ENCODE measurements around the gene LEF1. TPM values are rescaled to one million over a fixed set of nuclear protein-coding genes. Genes with fewer than 3 reads are reported as not detected.
"Not testable (repeated sequence)": the region's sequence is repeated elsewhere in the genome, so short reads cannot be mapped to it uniquely, and the experiment has no call there.

The LEF1 gene
- total RNA-seq, 1 experiment from 2014 or later: 2.8 TPM

DNA sequence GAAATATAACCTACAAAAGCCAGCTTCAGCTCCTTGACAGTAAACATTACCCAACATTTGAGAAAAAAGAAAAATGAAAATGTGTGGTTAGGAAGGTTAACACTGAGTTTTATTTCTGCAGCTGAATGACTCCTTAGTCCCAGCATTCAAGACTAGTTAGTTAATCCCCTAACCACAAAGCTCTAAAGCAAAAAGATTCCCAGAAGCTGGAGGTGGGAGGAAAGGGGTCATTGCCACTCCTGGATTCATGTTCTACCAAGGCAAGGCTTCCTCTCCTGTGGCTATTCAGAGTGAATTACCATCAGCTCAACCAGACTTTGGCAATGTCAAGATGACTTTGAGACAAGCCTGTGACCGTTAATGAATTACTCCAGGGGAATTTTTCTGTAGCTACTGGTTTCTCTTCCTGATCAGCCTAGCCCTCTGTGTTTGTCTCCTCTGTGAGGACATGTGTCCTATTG, 115.5 kb downstream of the LEF1 start:
- H3K4me1 ChIP-seq (replicated peaks; ENCODE audit: insufficient read depth): 0 out of 2 replicates have a peak, but pooled peaks cover under 1% of the 10 kb centered on the region
- no peaks in the 10 kb centered on the region for H3K27me3 ChIP-seq (ENCODE audit: insufficient read depth, low read depth)
- no peaks in the 10 kb centered on the region for H4K20me1 ChIP-seq (ENCODE audit: insufficient read depth)
- no peak overlapping the region for H3K4me3 ChIP-seq
- TF ChIP-seq, protein P1, sequence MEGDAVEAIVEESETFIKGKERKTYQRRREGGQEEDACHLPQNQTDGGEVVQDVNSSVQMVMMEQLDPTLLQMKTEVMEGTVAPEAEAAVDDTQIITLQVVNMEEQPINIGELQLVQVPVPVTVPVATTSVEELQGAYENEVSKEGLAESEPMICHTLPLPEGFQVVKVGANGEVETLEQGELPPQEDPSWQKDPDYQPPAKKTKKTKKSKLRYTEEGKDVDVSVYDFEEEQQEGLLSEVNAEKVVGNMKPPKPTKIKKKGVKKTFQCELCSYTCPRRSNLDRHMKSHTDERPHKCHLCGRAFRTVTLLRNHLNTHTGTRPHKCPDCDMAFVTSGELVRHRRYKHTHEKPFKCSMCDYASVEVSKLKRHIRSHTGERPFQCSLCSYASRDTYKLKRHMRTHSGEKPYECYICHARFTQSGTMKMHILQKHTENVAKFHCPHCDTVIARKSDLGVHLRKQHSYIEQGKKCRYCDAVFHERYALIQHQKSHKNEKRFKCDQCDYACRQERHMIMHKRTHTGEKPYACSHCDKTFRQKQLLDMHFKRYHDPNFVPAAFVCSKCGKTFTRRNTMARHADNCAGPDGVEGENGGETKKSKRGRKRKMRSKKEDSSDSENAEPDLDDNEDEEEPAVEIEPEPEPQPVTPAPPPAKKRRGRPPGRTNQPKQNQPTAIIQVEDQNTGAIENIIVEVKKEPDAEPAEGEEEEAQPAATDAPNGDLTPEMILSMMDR (conservative IDR thresholded peaks at IDR 0.05): no peak
- TF ChIP-seq EZH2 (IDR thresholded peaks at IDR 0.05; ENCODE audit: low read depth): no peak
- intact Hi-C loops (cut with micrococcal nuclease; ENCODE audit: unreplicated experiment): no loop called here
- BruUV-seq (replicated peaks): no TSS peak
- H3K27ac ChIP-seq: no peak overlapping the region
- ChIA-PET CTCF (no interaction called here), POLR2A (ENCODE audit: unreplicated experiment) (no interaction called here)
- no peaks in the 10 kb centered on the region for H3F3A ChIP-seq (ENCODE audit: insufficient read depth, low read depth)
- H3K9me2 ChIP-seq (ENCODE audit: insufficient read depth): no peaks in the 10 kb centered on the region
- no peaks in the 10 kb centered on the region for H3K79me2 ChIP-seq (ENCODE audit: low read depth)
- H3K4me2 ChIP-seq: no peak overlapping the region
- DNase-seq: no peak
- no peak overlapping the region for H2AFZ ChIP-seq
- no peaks in the 10 kb centered on the region for H3K9me3 ChIP-seq (ENCODE audit: insufficient read depth, low read depth)
- H3K36me3 ChIP-seq (ENCODE audit: low read depth): no peaks in the 10 kb centered on the region

DNA sequence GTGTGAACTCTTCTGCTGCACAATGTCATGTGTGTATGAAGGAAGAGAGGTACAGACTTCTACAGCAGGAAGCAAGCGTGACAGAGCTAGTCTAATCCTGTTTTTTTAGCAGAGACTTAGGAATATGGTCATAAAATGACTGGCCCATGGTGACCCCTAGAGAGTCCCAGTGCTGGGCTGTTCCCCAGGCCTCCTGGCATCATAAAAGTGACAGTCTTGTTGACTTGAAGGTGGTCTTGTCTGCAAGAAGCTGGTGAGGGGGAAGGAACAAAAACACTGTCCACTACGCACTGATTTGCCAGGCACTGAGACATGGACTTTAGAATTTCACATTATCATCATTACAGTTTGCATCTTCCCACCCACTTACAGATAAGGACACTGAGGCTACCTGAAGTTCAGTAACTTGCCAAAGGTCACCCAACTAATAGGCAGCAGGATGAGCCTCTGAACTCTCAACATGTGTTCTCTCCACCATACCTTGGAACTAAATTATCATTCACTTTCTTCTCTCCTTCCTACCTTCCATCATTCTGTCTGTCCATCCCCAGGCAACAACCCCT, 116.1 kb downstream of the LEF1 start:
- CTCF ChIA-PET: no interaction called here
- BruUV-seq (replicated peaks): no TSS peak
- POLR2A ChIA-PET (ENCODE audit: unreplicated experiment): no interaction called here
- Histone ChIP-seq H3K27ac (no peak overlapping the region), H3K4me2 (no peak overlapping the region), H3K27me3 (ENCODE audit: insufficient read depth, low read depth) (no peaks in the 10 kb centered on the region), H2AFZ (no peak overlapping the region), H4K20me1 (ENCODE audit: insufficient read depth) (no peaks in the 10 kb centered on the region), H3K4me3 (no peak overlapping the region), H3F3A (ENCODE audit: insufficient read depth, low read depth) (no peaks in the 10 kb centered on the region), H3K9me3 (ENCODE audit: insufficient read depth, low read depth) (no peaks in the 10 kb centered on the region), H3K4me1 (replicated peaks; ENCODE audit: insufficient read depth) (no peaks in the 10 kb centered on the region), H3K36me3 (ENCODE audit: low read depth) (no peaks in the 10 kb centered on the region), H3K79me2 (ENCODE audit: low read depth) (no peaks in the 10 kb centered on the region), H3K9me2 (ENCODE audit: insufficient read depth) (no peaks in the 10 kb centered on the region)
- no peak for DNase-seq
- no peak for TF ChIP-seq EZH2 (IDR thresholded peaks at IDR 0.05; ENCODE audit: low read depth)
- TF ChIP-seq, protein P1 (conservative IDR thresholded peaks at IDR 0.05): no peak
- intact Hi-C loops (cut with micrococcal nuclease; ENCODE audit: unreplicated experiment): no loop called here

DNA sequence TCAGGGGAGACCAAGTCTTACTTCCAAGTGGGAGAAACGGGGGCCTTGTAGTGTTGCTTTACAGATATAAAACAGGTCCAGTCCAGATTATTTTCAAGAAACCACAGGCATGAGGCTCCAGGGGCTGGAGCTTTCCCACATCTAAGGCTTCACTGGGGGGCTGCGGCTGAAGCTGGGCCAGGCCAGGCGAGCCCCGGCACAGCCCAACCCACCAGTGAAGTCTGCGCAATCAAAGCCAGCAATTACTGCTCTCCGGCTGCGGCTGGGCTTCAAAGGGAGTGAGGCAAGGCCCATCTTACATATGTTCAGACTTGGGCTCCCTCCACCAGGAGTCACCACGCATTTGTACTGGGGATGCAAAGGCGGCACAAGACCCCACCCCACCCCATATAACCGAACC, 117.4 kb downstream of the LEF1 start:
- Histone ChIP-seq H2AFZ (no peak overlapping the region), H3K9me2 (ENCODE audit: insufficient read depth) (no peaks in the 10 kb centered on the region), H3K4me2 (no peak overlapping the region), H3K79me2 (ENCODE audit: low read depth) (no peaks in the 10 kb centered on the region), H3K9me3 (ENCODE audit: insufficient read depth, low read depth) (no peaks in the 10 kb centered on the region), H3K27me3 (ENCODE audit: insufficient read depth, low read depth) (no peaks in the 10 kb centered on the region), H4K20me1 (ENCODE audit: insufficient read depth) (no peaks in the 10 kb centered on the region), H3K27ac (no peak overlapping the region), H3K4me1 (replicated peaks; ENCODE audit: insufficient read depth) (no peaks in the 10 kb centered on the region), H3K4me3 (no peak overlapping the region), H3F3A (ENCODE audit: insufficient read depth, low read depth) (no peaks in the 10 kb centered on the region), H3K36me3 (ENCODE audit: low read depth) (no peaks in the 10 kb centered on the region)
- DNase-seq: no peak
- TF ChIP-seq, protein P1 (conservative IDR thresholded peaks at IDR 0.05): no peak
- no peak for TF ChIP-seq EZH2 (IDR thresholded peaks at IDR 0.05; ENCODE audit: low read depth)
- CTCF ChIA-PET: interaction anchor here (0.6 kb wide), 1 partner anchor 105 kb away, joined by 22 read pairs; no protein-coding TSS in a partner anchor
- POLR2A ChIA-PET (ENCODE audit: unreplicated experiment): no interaction called here
- intact Hi-C loops (cut with micrococcal nuclease; ENCODE audit: unreplicated experiment): no loop called here
- no TSS peak for BruUV-seq (replicated peaks)

DNA sequence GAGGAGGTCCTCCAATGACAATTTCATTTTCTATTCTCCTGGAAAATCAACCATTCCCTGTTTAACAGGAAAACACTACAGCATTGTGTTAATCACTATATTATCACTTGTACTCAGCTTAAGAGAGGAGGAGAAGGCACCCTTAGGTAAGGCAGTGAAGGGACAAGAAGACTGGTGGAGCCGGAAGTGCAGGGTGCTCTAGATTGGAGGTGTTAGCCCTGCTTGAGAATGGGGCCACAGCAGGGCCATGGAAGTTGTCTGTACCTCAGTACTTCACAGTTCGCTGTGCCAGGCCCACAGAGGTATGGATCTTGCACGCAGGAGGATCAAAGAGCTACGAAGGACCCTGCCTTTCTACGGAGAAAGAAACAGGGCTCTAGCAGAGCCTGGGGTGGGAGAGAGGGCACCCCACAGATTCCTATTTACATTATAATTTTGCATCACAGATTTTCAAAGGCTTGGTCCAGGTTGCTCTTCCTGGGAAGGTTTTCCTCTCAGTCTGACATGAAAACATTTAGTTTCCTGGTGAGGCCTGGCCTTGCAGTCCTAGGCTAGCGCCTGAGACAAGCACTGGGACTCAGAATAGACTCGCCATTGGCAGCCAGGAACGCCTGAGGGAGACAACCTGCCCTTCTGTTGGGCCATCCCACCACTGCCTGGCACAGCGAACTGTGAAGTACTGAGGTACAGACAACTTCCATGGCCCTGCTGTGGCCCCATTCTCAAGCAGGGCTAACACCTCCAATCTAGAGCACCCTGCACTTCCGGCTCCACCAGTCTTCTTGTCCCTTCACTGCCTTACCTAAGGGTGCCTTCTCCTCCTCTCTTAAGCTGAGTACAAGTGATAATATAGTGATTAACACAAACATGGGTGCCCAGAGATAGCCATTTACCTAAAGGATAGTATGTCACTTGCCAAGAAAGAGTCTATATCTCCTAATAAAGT, 118.3 kb downstream of the LEF1 start:
- DNase-seq; POLR2A ChIA-PET (ENCODE audit: unreplicated experiment): not testable (repeated sequence)

More for the DNA sequence above, 118.3 kb downstream of the LEF1 start:
- H3K9me3 ChIP-seq (ENCODE audit: insufficient read depth, low read depth); BruUV-seq (replicated peaks); H3K27me3 ChIP-seq (ENCODE audit: insufficient read depth, low read depth); H3K4me1 ChIP-seq (replicated peaks; ENCODE audit: insufficient read depth); H3K4me3 ChIP-seq; H3K9me2 ChIP-seq (ENCODE audit: insufficient read depth); H3K36me3 ChIP-seq (ENCODE audit: low read depth); H3F3A ChIP-seq (ENCODE audit: insufficient read depth, low read depth); H4K20me1 ChIP-seq (ENCODE audit: insufficient read depth); H3K79me2 ChIP-seq (ENCODE audit: low read depth); H3K27ac ChIP-seq; H2AFZ ChIP-seq; H3K4me2 ChIP-seq; CTCF ChIA-PET; intact Hi-C loops (cut with micrococcal nuclease; ENCODE audit: unreplicated experiment): not testable (repeated sequence)
